Heart left ventricle (tissue), 13 donors: ENCODE measurements around the gene NT5DC4.

Experiments used
- CTCF ChIP-seq, 12 donors: fragments of 200-600 bp; sonication (generic) in 4 of 12; IDR thresholded peaks; one replicate each; pipeline versions ENCODE4 v1.5.0 to v1.8.0; 2018 to 2022; ENCODE audit warnings: antibody characterized with exemption in 12 of 12, mild to moderate bottlenecking in 5 of 12
- POLR2A ChIP-seq, 2 donors: fragments of 450-650 bp; IDR thresholded peaks; one replicate each; pipeline ENCODE4 v1.6.1; 2017; ENCODE audit warnings: antibody characterized with exemption in 2 of 2, mild to moderate bottlenecking in 2 of 2, moderate library complexity in 2 of 2
- donor health status: ischemic (EF 13 %, LVEDD 7.1; RV severe dilation, severe dysfunction).
- donor health status: DM: no; HTN: yes; CAD: no.
- donor health status: DM: no; HTN: no; CAD: no.
- donor health status: ischemic (EF 25% LVEDD 6.9; RV normal size, moderate dysfunction).
- donor health status: ischemic (EF 25% LVEDD 5.7; RV mildly dilated, moderate dysfunction).
- donor health status: ischemic (EF 35%, LVEDD 5.7; RV mildly dilated, moderate dysfunction).
- donor health status: nonischemic (EF 11% LVEDD 7.7; RV severe dilation, severe dysfunction).
- donor health status: DM: yes; HTN: yes; CAD: no.
- donor health status: PGD.
- donor health status: ischemic (EF 29% LVEDD 5.4; RV normal size, mild dysfunction).
- donor health status: nonischemic (EF 23%, LVEDD 6.1; RV moderate dilation, normal function).

GRCh38 chr2:112757265-112757664 is 36.4 kb downstream of the NT5DC4 start:
- TF ChIP-seq CTCF (IDR thresholded peaks at IDR 0.05) = no peak
- no peak for TF ChIP-seq POLR2A (IDR thresholded peaks at IDR 0.05)
